Measurements from ENCODE around the gene TRHDE. TPM values are rescaled to one million over a fixed set of nuclear protein-coding genes. Genes with fewer than 3 reads are reported as not detected.

The TRHDE gene
- total RNA-seq, 1 experiment from 2014 or later: 1.9 TPM

- ATAC-seq (no peak), DNase-seq (ENCODE audit: low read depth, low spot score) (no peak)
- no peak for TF ChIP-seq REST (IDR thresholded peaks at IDR 0.05; ENCODE audit: insufficient read depth in 1 of 2, low read depth in 2 of 2, low read length in 1 of 2)
- no peak for TF ChIP-seq SIN3A (IDR thresholded peaks at IDR 0.05; ENCODE audit: borderline replicate concordance, insufficient read depth, low read depth, low read length)
- no peak for TF ChIP-seq TCF7L2 (IDR thresholded peaks at IDR 0.05; ENCODE audit: low read depth, low read length)
- no peak for TF ChIP-seq POLR2AphosphoS5 (IDR thresholded peaks at IDR 0.05; ENCODE audit: low read depth, low read length)
- TF ChIP-seq CTCF (IDR thresholded peaks at IDR 0.05): no peak
- in situ Hi-C loops (cut with HindIII; ENCODE audit: low pct_unique_long_range_greater_than_20kb, low sequenced_read_pairs) (no loop called here), intact Hi-C loops (cut with micrococcal nuclease; ENCODE audit: unreplicated experiment) (no loop called here)
- H3K4me3 ChIP-seq (ENCODE audit: low read depth in 2 of 2, low read length in 2 of 2): no peak overlapping the region
- H3K4me1 ChIP-seq (ENCODE audit: control insufficient read depth, insufficient read depth, low read length): no peaks in the 10 kb centered on the region
- H3K9me3 ChIP-seq (ENCODE audit: control insufficient read depth, insufficient read depth, low read depth, low read length): no peaks in the 10 kb centered on the region
- BruUV-seq (replicated peaks): no TSS peak
- H3K27ac ChIP-seq (ENCODE audit: low read length): no peak overlapping the region
- H3K27me3 ChIP-seq (ENCODE audit: control insufficient read depth, insufficient read depth, low read length): no peaks in the 10 kb centered on the region
- ChIA-PET POLR2A (no interaction called here), CTCF (no interaction called here)
- no peaks in the 10 kb centered on the region for H3K36me3 ChIP-seq (ENCODE audit: control insufficient read depth, insufficient read depth, low read length)
These were observed 25.8 kb upstream of the TRHDE start for GRCh38 chr12:72246370-72246769.

- BruUV-seq (replicated peaks): no TSS peak
- H3K27ac ChIP-seq (ENCODE audit: low read length): no peak overlapping the region
- no peaks in the 10 kb centered on the region for H3K9me3 ChIP-seq (ENCODE audit: control insufficient read depth, insufficient read depth, low read depth, low read length)
- DNase-seq (ENCODE audit: low read depth, low spot score) (no peak), ATAC-seq (no peak)
- H3K4me3 ChIP-seq (ENCODE audit: low read depth in 2 of 2, low read length in 2 of 2): no peak overlapping the region
- TF ChIP-seq CTCF (IDR thresholded peaks at IDR 0.05): no peak
- no peak for TF ChIP-seq REST (IDR thresholded peaks at IDR 0.05; ENCODE audit: insufficient read depth in 1 of 2, low read depth in 2 of 2, low read length in 1 of 2)
- no peak for TF ChIP-seq TCF7L2 (IDR thresholded peaks at IDR 0.05; ENCODE audit: low read depth, low read length)
- TF ChIP-seq POLR2AphosphoS5 (IDR thresholded peaks at IDR 0.05; ENCODE audit: low read depth, low read length): no peak
- no peak for TF ChIP-seq SIN3A (IDR thresholded peaks at IDR 0.05; ENCODE audit: borderline replicate concordance, insufficient read depth, low read depth, low read length)
- H3K4me1 ChIP-seq (ENCODE audit: control insufficient read depth, insufficient read depth, low read length): no peaks in the 10 kb centered on the region
- CTCF ChIA-PET: no interaction called here
- POLR2A ChIA-PET: no interaction called here
- intact Hi-C loops (cut with micrococcal nuclease; ENCODE audit: unreplicated experiment) (loop anchor here (5.0 kb wide), 1 partner anchor 982 kb away; no protein-coding TSS in a partner anchor), in situ Hi-C loops (cut with HindIII; ENCODE audit: low pct_unique_long_range_greater_than_20kb, low sequenced_read_pairs) (no loop called here)
- H3K36me3 ChIP-seq (ENCODE audit: control insufficient read depth, insufficient read depth, low read length): no peaks in the 10 kb centered on the region
- H3K27me3 ChIP-seq (ENCODE audit: control insufficient read depth, insufficient read depth, low read length): no peaks in the 10 kb centered on the region
These were observed 21.8 kb upstream of the TRHDE start for GRCh38 chr12:72250346-72250745.

Data from Panc1 (cell line).